ENCODE results near the gene ZFX.

- TF ChIP-seq CTCF (conservative IDR thresholded peaks at IDR 0.05; ENCODE audit: low read depth, low read length) (no peak), EZH2 (IDR thresholded peaks at IDR 0.05; ENCODE audit: borderline replicate concordance, low read depth, low read length, poor library complexity, severe bottlenecking) (no peak)
Observed at GRCh38 chrX:24214568-24214967, 65.0 kb downstream of the ZFX start.
